ENCODE results near the gene FOXP1.

The FOXP1 gene

DNA sequence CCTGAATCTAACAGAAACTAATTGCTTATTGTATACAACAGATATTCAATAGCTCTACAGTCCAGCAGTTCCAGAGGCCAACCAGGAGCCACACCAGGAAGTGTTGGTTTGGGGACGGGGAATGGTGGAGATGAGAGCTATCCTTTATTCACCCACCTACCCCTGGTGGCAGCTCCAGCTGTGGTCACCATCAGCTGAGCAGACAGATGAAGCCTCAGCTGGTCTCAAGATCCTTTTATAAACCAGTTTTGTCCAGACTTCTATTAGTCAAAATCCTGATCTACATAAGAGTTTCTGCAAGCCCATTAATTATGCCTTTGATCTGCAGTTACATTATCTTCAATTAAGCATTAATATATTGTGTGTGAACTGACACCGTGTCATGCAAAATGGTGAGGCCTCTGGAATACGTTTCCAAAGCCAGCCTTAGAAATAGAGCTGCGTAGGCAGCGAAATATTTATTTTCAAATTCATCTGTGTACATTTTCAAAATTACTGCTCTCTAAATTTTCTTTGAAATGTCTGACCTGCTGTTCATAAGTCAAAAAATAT is 488.8 kb downstream of the FOXP1 start:
- TF ChIP-seq TAF1 (IDR thresholded peaks at IDR 0.05; ENCODE audit: borderline replicate concordance, low read depth, low read length) (no peak), POLR2AphosphoS5 (IDR thresholded peaks at IDR 0.05; ENCODE audit: low read depth, low read length) (no peak), POLR2A (IDR thresholded peaks at IDR 0.05; ENCODE audit: low read depth, low read length) (no peak)
- DNase-seq (ENCODE audit: insufficient read length), result no peak
- no peak for FAIRE-seq

DNA sequence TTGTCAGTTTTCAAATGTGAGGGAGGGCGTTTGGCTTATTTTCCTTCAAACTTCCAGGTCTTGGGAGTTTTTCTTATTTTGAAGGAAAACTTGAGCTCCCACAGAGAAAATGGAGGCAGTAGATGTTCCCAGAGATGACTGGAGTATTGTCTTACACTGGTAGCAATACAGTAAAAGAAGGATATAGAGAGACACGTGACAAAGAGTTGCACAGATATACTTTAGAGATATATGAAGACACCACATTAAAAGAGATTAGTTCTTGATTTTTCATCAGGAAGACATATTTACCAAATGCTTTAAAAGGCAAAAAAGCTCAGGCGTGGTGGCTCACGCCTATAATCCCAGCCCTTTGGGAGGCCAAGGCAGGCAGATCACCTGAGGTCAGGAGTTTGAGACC is 490.9 kb downstream of the FOXP1 start:
- no peak for DNase-seq (ENCODE audit: insufficient read length)
- FAIRE-seq, result no peak
- TF ChIP-seq TAF1 (IDR thresholded peaks at IDR 0.05; ENCODE audit: borderline replicate concordance, low read depth, low read length) (no peak), POLR2A (IDR thresholded peaks at IDR 0.05; ENCODE audit: low read depth, low read length) (no peak), POLR2AphosphoS5 (IDR thresholded peaks at IDR 0.05; ENCODE audit: low read depth, low read length) (no peak)

DNA sequence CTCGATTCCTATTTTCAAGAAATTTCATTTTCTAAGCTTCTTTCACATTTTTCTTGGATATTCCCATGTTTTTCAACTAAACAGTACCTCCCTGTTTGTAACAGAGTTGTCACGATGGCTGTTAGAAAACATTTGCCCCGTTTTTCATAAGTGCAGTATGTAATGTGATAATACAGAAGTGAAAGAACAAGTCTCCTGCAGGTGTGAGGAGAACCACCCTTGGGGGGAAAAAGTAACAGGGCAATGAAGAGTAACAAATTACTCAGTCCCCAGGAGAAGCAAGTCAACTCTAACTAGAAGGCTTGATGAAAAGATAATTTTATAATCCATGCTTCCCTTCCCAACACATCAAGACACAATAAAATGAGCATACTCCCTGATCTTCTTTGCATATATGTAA is 493.3 kb downstream of the FOXP1 start:
- TF ChIP-seq POLR2AphosphoS5 (IDR thresholded peaks at IDR 0.05; ENCODE audit: low read depth, low read length), result no peak
- TF ChIP-seq POLR2A (IDR thresholded peaks at IDR 0.05; ENCODE audit: low read depth, low read length), result no peak
- TF ChIP-seq TAF1 (IDR thresholded peaks at IDR 0.05; ENCODE audit: borderline replicate concordance, low read depth, low read length), result no peak
- no peak for FAIRE-seq
- DNase-seq (ENCODE audit: insufficient read length), result no peak

DNA sequence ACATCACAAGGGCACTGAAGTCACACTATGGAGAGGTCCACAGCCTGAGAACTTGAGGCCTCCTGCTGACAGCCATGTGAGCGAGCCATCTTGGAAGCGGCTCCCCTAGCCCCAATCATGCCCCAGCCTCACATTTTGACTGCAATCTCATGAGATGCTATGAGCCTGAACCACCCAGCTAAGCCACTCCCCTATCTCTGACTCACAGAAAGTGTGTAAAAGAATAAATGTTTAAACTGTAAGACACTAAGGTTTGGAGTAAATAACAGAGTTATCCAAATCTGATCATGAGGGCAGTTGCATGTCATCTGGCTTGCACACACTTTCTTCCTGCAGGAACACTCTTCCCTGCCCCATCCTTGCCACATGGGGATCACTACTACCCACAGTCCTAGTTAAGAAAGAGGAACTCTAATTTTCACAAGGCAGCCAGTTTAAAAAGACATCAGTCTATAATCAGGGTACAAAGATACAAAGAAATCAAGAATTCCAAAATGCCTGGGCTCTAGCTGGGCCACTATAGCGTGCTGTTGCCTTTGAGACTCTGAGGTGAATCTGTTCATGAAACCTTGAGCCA is 494.2 kb downstream of the FOXP1 start:
- no peak for FAIRE-seq
- no peak for DNase-seq (ENCODE audit: insufficient read length)
- TF ChIP-seq POLR2A (IDR thresholded peaks at IDR 0.05; ENCODE audit: low read depth, low read length) (no peak), POLR2AphosphoS5 (IDR thresholded peaks at IDR 0.05; ENCODE audit: low read depth, low read length) (no peak), TAF1 (IDR thresholded peaks at IDR 0.05; ENCODE audit: borderline replicate concordance, low read depth, low read length) (no peak)

DNA sequence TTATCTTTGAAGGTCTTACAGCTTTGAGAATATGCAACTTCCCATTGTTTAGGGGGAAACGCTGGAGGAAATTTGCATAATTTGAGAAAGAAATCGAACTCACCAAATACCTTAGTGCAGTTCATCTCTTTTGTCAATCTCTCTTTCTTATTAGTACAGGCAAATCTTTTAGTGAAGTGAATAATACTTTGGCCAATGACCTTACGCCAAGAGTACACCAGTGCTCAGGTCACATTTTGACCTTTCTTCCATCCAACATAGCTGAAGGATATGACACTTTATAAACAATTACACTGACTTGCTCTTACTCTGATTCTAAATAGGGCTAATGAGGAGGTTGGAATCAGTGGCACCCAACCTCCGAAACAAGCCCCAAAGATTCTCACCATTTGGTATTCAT is 494.8 kb downstream of the FOXP1 start:
- FAIRE-seq (no peak), DNase-seq (ENCODE audit: insufficient read length) (no peak)
- TF ChIP-seq POLR2AphosphoS5 (IDR thresholded peaks at IDR 0.05; ENCODE audit: low read depth, low read length), result no peak
- TF ChIP-seq POLR2A (IDR thresholded peaks at IDR 0.05; ENCODE audit: low read depth, low read length), result no peak
- no peak for TF ChIP-seq TAF1 (IDR thresholded peaks at IDR 0.05; ENCODE audit: borderline replicate concordance, low read depth, low read length)

DNA sequence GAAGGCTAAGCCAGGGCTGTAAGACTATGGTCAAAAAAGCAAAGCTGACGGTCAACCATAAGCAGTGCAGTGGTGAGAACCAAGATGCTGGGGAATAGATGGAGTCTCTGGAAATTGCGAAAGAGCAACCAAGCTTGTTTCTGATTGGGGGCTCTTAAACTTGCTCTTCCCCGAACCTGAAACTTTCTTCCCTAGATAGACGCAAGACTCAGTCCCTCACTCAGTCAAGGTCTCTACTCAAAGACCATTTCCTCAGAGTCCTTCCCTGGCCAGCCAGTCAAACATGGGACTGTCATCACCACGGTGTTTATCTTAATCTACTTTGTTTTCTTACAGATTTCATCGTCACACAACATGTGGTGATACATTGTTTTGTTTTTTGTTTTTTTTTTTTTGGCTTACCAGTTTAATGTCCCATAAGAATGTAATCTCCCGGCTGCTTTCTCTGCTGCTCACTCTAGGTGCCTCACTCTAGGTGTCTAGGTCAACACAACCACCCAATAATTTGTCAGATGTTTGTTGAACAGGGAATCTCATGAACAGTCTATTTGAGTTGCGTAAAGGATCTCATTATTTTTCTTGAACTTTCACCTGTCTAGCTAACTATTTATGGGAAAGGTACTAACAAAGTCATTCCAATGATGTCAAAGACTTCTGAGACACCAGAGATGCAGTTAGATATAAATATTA is 495.4 kb downstream of the FOXP1 start:
- DNase-seq (ENCODE audit: insufficient read length) (no peak), FAIRE-seq (no peak)
- no peak for TF ChIP-seq TAF1 (IDR thresholded peaks at IDR 0.05; ENCODE audit: borderline replicate concordance, low read depth, low read length)
- TF ChIP-seq POLR2AphosphoS5 (IDR thresholded peaks at IDR 0.05; ENCODE audit: low read depth, low read length), result no peak
- TF ChIP-seq POLR2A (IDR thresholded peaks at IDR 0.05; ENCODE audit: low read depth, low read length), result no peak

DNA sequence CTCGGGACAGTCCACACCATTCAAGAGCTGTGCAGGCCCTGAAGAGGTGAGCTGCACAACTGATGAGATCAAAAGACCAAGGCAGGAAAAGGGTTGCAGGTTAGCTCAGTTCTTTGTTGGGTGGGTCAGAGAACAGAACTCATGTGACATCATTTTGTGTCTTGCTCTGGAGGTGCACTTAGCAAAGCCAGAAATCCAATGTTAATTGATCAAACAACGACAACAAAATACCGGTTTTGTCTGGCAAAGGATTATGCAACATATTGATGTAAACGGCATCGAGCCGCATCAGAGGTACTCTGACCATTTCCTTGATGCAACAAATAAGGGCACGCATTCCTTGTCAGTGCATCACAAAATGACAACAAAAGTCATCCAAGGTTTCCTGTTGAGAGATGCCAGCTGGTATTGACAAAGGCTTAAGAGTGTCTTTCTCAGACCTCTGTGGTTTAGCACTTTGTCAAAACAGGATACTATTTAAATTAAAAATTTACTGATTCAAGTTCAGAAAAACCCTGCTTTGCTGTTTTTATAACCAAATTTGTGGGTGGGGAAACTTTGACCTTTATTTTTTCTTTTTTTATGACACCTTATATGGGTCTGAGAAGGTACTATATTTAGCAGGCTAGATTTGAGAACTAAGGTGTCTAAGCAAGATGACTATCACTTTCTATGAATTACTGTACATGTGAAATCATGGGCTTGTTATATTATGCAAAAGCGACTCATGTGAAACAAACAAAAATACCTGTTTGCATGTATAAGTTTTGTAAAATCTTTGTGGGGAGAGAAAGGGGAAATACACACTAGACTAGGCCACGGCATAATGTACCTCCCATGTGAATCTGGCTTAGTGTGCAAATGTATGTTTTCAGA is 496.1 kb downstream of the FOXP1 start:
- TF ChIP-seq TAF1 (IDR thresholded peaks at IDR 0.05; ENCODE audit: borderline replicate concordance, low read depth, low read length), result no peak
- TF ChIP-seq POLR2A (IDR thresholded peaks at IDR 0.05; ENCODE audit: low read depth, low read length), result no peak
- no peak for TF ChIP-seq POLR2AphosphoS5 (IDR thresholded peaks at IDR 0.05; ENCODE audit: low read depth, low read length)
- peak; percentile 21 for FAIRE-seq
- no peak for DNase-seq (ENCODE audit: insufficient read length)

DNA sequence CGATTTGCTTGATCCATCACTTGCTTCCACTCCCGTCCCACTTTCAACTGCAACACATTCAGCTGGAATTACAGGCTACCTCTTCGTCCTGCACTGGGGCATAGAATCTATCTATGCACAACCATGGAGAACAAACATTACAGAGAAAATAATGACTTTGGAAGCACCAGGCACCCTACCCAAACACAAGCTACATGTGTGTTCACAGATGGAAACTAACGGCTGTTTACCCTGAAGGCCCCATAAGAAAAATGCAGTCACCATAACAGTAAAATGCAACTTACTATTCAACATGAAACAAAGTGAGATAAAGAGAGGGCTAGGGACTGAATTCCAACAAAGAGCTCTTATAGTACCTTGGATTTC is 496.8 kb downstream of the FOXP1 start:
- DNase-seq (ENCODE audit: insufficient read length), result no peak
- no peak for TF ChIP-seq POLR2AphosphoS5 (IDR thresholded peaks at IDR 0.05; ENCODE audit: low read depth, low read length)
- TF ChIP-seq TAF1 (IDR thresholded peaks at IDR 0.05; ENCODE audit: borderline replicate concordance, low read depth, low read length), result no peak
- TF ChIP-seq POLR2A (IDR thresholded peaks at IDR 0.05; ENCODE audit: low read depth, low read length), result no peak
- FAIRE-seq, result no peak

DNA sequence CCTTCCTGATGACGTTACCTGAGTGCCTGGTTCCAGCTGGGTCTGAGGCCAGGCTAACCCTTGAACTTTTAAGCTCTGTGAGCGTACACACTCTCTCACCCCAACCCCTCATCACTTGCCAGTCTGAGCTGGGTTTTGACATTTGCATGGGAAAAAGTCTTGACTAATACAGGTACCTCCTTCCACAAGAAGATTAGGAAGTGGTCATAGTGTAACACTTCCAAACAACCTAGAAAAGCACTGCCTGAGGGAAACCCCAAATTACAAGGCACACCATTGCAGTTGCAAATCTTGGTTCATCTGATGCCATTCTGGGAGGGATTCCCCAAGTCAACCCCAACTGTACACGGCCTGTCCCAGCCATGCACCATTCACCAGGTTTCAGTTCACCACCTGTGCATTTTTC is 499.8 kb downstream of the FOXP1 start:
- DNase-seq (ENCODE audit: insufficient read length) (no peak), FAIRE-seq (no peak)
- TF ChIP-seq POLR2AphosphoS5 (IDR thresholded peaks at IDR 0.05; ENCODE audit: low read depth, low read length), result no peak

DNA sequence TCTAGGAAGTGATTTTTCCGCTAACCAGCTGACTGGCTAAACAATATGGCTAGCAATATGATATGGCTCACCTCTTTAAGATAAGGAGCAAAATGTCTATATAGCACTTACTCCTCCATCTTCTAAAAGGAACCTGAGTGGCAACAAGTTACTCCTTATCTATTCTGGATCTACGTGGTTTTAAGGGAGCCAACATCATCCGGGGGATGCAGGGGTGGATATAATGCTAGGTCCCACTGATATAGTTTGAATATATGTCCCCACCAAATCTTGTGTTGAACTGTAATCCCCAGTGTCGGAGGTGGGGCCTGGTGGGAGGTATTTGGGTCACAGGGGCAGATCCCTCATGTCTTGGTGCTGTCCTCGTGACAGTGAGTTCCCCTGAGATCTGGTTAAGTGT is 500.7 kb downstream of the FOXP1 start:
- FAIRE-seq, result no peak
- DNase-seq (ENCODE audit: insufficient read length), result no peak
- TF ChIP-seq POLR2A (IDR thresholded peaks at IDR 0.05; ENCODE audit: low read depth, low read length), result no peak
- TF ChIP-seq POLR2AphosphoS5 (IDR thresholded peaks at IDR 0.05; ENCODE audit: low read depth, low read length), result no peak
- no peak for TF ChIP-seq TAF1 (IDR thresholded peaks at IDR 0.05; ENCODE audit: borderline replicate concordance, low read depth, low read length)

DNA sequence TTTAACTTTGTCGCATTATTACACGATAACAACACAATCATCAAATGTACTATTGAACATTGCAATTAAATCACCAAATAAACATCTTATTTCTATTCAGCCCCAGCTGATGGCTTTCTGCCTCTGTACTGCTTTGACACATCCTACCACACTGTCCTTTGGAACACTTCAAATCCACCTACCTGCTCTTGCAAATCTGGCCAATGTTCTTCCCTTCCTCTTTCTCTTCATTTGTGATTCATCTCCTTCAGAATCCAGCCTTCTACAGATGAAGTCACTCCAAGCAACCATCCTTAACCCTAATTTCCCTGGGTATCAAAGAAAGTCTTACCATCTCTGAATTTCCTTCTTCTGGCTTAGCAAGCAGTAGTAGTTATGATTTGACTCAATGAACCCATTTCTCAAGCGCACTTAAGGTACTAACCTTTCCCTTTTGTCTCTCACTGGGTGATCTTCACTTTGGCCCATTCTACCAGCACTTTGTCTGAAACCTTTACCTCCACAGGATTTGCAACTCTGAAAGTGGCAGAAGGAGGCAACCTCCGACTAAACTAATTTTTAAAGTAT is 502.9 kb downstream of the FOXP1 start:
- no peak for TF ChIP-seq POLR2AphosphoS5 (IDR thresholded peaks at IDR 0.05; ENCODE audit: low read depth, low read length)
- DNase-seq (ENCODE audit: insufficient read length) (no peak), FAIRE-seq (no peak)

All from GM12892 (cell line).